CD4-positive, alpha-beta memory T cell (primary cell): ENCODE measurements around the gene CLDN22. TPM values are rescaled to one million over a fixed set of nuclear protein-coding genes. Genes with fewer than 3 reads are reported as not detected.

ENCODE experiments used
- CTCF ChIA-PET: fragments of 350-600 bp; sonication (Branson Sonifier 250); formaldehyde crosslinking; loops from one replicate; lab custom pipeline; 2021; ENCODE audit warnings: inconsistent platforms; ENCODE audit not compliant: partially characterized antibody; lab: Charles Lee
- POLR2A ChIA-PET: fragments of 350-600 bp; sonication (Branson Sonifier 250); formaldehyde crosslinking; loops from one replicate; lab custom pipeline; 2021; ENCODE audit not compliant: partially characterized antibody; lab: Charles Lee
- DNase-seq, 5 donors: peaks; one replicate each; pipeline versions ENCODE4 v3.0.0 to v3.0.0-alpha.2; 2020 to 2022; ENCODE audit warnings: mixed read lengths in 1 of 5
- H3K27ac ChIP-seq: one replicate; pipeline ENCODE4 v1.7.0; 2013; ENCODE audit warnings: low read depth, low read length
- H3K27me3 ChIP-seq: 2 replicates; pipeline ENCODE4 v1.7.0; 2013; ENCODE audit warnings: mild to moderate bottlenecking, low read length, moderate library complexity; ENCODE audit not compliant: insufficient read depth
- H3K36me3 ChIP-seq: 2 replicates; pipeline ENCODE4 v1.7.0; 2013; ENCODE audit warnings: mild to moderate bottlenecking, low read length, moderate library complexity; ENCODE audit not compliant: insufficient read depth
- H3K4me1 ChIP-seq: 2 replicates; pipeline ENCODE4 v1.7.0; 2013; ENCODE audit warnings: mild to moderate bottlenecking, low read length, moderate library complexity; ENCODE audit not compliant: insufficient read depth
- H3K4me3 ChIP-seq, 2 donors: one replicate each; pipeline ENCODE4 v1.7.0; 2013; ENCODE audit warnings: low read length in 2 of 2, mild to moderate bottlenecking in 1 of 2
- H3K9me3 ChIP-seq, 2 donors: one replicate each; pipeline ENCODE4 v1.7.0; 2013; ENCODE audit warnings: low read length in 2 of 2, control low read depth in 1 of 2; ENCODE audit not compliant: control insufficient read depth in 1 of 2
- H3K27ac Mint-ChIP-seq, 7 donors: one replicate each; pipeline ENCODE4 v1.8.0; 2020 to 2021; ENCODE audit warnings: mixed read lengths in 7 of 7, mild to moderate bottlenecking in 6 of 7, inconsistent platforms in 3 of 7, moderate library complexity in 3 of 7
- H3K27me3 Mint-ChIP-seq, 2 donors: one replicate each; pipeline ENCODE4 v1.8.0; 2020 to 2021; ENCODE audit warnings: mixed read lengths in 2 of 2
- H3K36me3 Mint-ChIP-seq, 2 donors: one replicate each; pipeline ENCODE4 v1.8.0; 2020 to 2021; ENCODE audit warnings: mixed read lengths in 2 of 2, inconsistent platforms in 1 of 2, mild to moderate bottlenecking in 1 of 2
- H3K4me1 Mint-ChIP-seq, 4 donors: one replicate each; pipeline ENCODE4 v1.8.0; 2020 to 2021; ENCODE audit warnings: mixed read lengths in 4 of 4, mild to moderate bottlenecking in 1 of 4
- H3K4me3 Mint-ChIP-seq, 8 donors: one replicate each; pipeline ENCODE4 v1.8.0; 2020 to 2021; ENCODE audit warnings: mixed read lengths in 8 of 8, mild to moderate bottlenecking in 7 of 8, moderate library complexity in 6 of 8, inconsistent platforms in 3 of 8
- H3K9me3 Mint-ChIP-seq, 8 donors: one replicate each; pipeline ENCODE4 v1.8.0; 2020 to 2021; ENCODE audit warnings: mixed read lengths in 8 of 8, mild to moderate bottlenecking in 5 of 8, inconsistent platforms in 3 of 8, moderate library complexity in 1 of 8
- intact Hi-C: fragments of 100-400 bp; cut with micrococcal nuclease; formaldehyde crosslinking; loops from one replicate; pipeline ENCODE4 v1.15.1; 2023
- polyA plus RNA-seq, 2 donors: library from polyadenylated mRNA; unstranded; fragments of 300-500 nt; fragmentation: Illumina TruSeq; gene quantifications; one replicate each; pipeline ENCODE4 v1.2.3, GENCODE V29; 2021
- total RNA-seq, 2 experiments: library from RNA; stranded (reverse); gene quantifications; one replicate each; pipeline ENCODE4 v1.2.3, GENCODE V29; 2021

CLDN22 gene
- total and polyA plus RNA-seq, 4 experiments from 2014 or later, result not detected

DNA sequence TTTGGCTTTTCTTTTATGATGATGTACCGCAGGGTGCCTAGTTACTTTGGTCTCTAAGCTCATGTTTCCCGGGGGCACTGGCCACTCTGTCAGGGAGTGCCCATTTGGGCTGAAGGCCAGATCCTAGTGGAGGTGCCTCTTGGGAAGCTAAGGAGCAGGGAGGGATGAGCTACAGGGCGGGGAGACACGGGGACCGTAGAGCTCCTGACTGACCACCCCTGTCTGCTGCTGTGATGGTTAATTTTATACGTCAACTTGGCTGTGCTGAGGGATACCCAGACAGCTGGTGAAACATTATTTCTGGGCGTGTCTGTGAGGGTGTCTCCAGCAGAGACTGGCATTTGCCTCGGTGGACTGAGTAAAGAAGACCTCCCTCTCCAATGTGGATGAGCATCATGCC lies 27.1 kb upstream of the CLDN22 start:
- Mint-ChIP-seq H3K9me3 (no peaks in the 10 kb centered on the region), H3K4me3 (no peak overlapping the region), H3K27ac (no peak overlapping the region), H3K36me3 (no peaks in the 10 kb centered on the region), H3K4me1 (peaks cover 2 to 13% (median 6%) of the 10 kb centered on the region in 4 donors), H3K27me3 (peaks cover 15 to 34% of the 10 kb centered on the region in 2 donors)
- H3K4me1 ChIP-seq, result no peaks in the 10 kb centered on the region
- ChIA-PET CTCF (interaction anchor here (1.1 kb wide), 1 partner anchor 23 kb away, joined by 3 read pairs; no protein-coding TSS in a partner anchor), POLR2A (no interaction called here)
- no peaks in the 10 kb centered on the region for H3K27me3 ChIP-seq
- H3K27ac ChIP-seq, result no peak overlapping the region
- H3K36me3 ChIP-seq, result no peaks in the 10 kb centered on the region
- DNase-seq, result no peak
- intact Hi-C loops, result no loop called here
- H3K9me3 ChIP-seq, result no peaks in the 10 kb centered on the region
- no peak overlapping the region for H3K4me3 ChIP-seq

DNA sequence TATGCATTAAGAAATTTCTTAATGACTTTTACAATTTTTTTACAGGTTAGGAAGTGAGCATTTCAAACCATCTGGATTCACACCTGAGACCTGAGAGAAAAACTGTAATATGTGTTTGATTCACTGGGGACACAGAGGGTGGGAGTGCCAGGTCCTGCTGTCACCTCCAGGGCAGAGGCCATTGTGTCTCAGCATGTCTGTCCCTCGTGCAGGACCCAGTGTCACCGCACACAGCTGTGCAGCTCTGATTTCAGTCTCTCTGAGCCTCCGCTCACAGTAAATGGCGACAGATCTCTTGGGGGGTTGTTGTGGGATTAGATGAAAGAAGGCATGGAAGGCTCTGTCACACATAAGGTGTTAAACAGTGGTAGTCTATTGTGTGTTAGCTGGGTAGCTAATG lies 25.2 kb upstream of the CLDN22 start:
- H3K36me3 Mint-ChIP-seq, result no peaks in the 10 kb centered on the region
- no peak for DNase-seq
- peaks cover 0 to 9% (median 5%) of the 10 kb centered on the region in 4 donors for H3K4me1 Mint-ChIP-seq
- ChIA-PET CTCF (no interaction called here), POLR2A (no interaction called here)
- no peak overlapping the region for H3K4me3 Mint-ChIP-seq
- H3K27me3 Mint-ChIP-seq, result peaks cover 10 to 28% of the 10 kb centered on the region in 2 donors
- H3K27me3 ChIP-seq, result no peaks in the 10 kb centered on the region
- H3K4me3 ChIP-seq, result no peak overlapping the region
- H3K36me3 ChIP-seq, result no peaks in the 10 kb centered on the region
- no peak overlapping the region for H3K27ac ChIP-seq
- H3K9me3 ChIP-seq, result no peaks in the 10 kb centered on the region
- intact Hi-C loops, result no loop called here
- H3K27ac Mint-ChIP-seq, result no peak overlapping the region
- H3K4me1 ChIP-seq, result no peaks in the 10 kb centered on the region
- peaks cover 0 to 2% (median 0%) of the 10 kb centered on the region in 8 donors for H3K9me3 Mint-ChIP-seq

DNA sequence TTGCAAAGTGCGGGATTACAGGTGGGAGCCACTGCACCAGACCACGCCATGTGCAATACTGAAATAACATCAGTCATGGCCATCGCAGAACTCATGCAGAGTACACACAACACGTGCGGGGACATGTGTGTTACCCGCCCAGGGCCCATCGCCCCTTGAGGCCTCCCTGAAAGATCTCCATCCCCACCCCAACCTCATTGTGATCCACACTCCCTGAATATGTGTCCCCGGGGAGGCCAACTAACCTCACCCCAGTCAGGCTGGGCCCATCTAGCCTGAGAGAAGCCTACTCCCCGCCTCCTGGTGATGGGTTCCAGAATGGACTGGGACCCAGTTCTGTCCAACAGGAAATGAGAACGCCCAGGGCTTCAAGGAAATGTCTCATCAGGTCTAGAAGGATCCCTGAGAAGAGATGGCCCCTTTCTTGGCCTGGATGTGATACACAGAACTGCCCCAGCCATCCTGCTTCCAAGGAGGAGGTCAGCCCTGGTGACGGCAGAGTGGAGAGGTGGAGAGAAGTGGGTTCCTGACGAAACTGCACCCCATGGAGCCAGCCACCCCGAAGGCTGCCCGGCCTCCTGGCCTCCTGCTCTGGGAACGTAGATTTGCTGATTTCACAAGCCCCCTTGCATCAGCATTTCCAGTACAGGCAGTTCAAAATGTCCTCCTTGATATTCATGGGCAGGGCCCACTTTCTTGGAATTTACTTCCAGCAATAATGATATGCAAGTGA lies 24.6 kb upstream of the CLDN22 start:
- H3K4me1 Mint-ChIP-seq, result peaks cover 0 to 9% (median 5%) of the 10 kb centered on the region in 4 donors

DNA sequence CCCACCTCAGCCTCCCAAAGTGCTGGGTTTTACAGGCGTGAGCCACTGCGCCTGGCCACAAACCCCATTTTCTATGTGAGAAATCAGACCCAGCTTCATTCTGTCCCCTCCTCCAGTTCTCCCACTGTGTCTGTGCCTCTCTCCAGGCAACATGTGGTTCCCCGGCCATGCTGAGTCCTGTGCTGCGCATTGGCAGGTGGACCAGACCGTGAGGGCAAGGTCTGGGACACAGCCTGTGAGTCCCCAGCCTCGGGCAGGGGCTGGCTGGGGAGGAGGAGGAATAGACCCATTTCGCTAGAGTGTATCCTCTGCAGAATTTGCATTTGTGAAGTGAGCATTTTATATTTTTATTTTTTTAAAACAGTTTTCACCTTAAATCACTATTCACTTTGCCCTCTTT lies 23.7 kb upstream of the CLDN22 start:
- Mint-ChIP-seq H3K4me3 (no peak overlapping the region), H3K36me3 (no peaks in the 10 kb centered on the region), H3K27me3 (peaks cover 10 to 23% of the 10 kb centered on the region in 2 donors), H3K4me1 (peaks cover 0 to 3% (median under 1%) of the 10 kb centered on the region in 4 donors), H3K9me3 (peaks cover 0 to 2% (median 0%) of the 10 kb centered on the region in 8 donors), H3K27ac (no peak overlapping the region)
- Histone ChIP-seq H3K36me3 (no peaks in the 10 kb centered on the region), H3K4me1 (no peaks in the 10 kb centered on the region), H3K27ac (no peak overlapping the region), H3K9me3 (no peaks in the 10 kb centered on the region), H3K27me3 (no peaks in the 10 kb centered on the region), H3K4me3 (no peak overlapping the region)
- DNase-seq, result no peak
- POLR2A ChIA-PET, result no interaction called here
- CTCF ChIA-PET, result no interaction called here
- intact Hi-C loops, result no loop called here

More for the DNA sequence above, 24.6 kb upstream of the CLDN22 start:
- POLR2A ChIA-PET, result no interaction called here
- Mint-ChIP-seq H3K27ac (no peak overlapping the region), H3K27me3 (peaks cover 10 to 28% of the 10 kb centered on the region in 2 donors), H3K4me3 (no peak overlapping the region), H3K9me3 (peaks cover 0 to 2% (median 0%) of the 10 kb centered on the region in 8 donors), H3K36me3 (no peaks in the 10 kb centered on the region)
- no peak overlapping the region for H3K27ac ChIP-seq
- intact Hi-C loops, result no loop called here
- no peak for DNase-seq
- no peaks in the 10 kb centered on the region for H3K27me3 ChIP-seq
- no peaks in the 10 kb centered on the region for H3K9me3 ChIP-seq
- H3K4me1 ChIP-seq, result no peaks in the 10 kb centered on the region
- no peak overlapping the region for H3K4me3 ChIP-seq
- CTCF ChIA-PET, result no interaction called here
- H3K36me3 ChIP-seq, result no peaks in the 10 kb centered on the region

DNA sequence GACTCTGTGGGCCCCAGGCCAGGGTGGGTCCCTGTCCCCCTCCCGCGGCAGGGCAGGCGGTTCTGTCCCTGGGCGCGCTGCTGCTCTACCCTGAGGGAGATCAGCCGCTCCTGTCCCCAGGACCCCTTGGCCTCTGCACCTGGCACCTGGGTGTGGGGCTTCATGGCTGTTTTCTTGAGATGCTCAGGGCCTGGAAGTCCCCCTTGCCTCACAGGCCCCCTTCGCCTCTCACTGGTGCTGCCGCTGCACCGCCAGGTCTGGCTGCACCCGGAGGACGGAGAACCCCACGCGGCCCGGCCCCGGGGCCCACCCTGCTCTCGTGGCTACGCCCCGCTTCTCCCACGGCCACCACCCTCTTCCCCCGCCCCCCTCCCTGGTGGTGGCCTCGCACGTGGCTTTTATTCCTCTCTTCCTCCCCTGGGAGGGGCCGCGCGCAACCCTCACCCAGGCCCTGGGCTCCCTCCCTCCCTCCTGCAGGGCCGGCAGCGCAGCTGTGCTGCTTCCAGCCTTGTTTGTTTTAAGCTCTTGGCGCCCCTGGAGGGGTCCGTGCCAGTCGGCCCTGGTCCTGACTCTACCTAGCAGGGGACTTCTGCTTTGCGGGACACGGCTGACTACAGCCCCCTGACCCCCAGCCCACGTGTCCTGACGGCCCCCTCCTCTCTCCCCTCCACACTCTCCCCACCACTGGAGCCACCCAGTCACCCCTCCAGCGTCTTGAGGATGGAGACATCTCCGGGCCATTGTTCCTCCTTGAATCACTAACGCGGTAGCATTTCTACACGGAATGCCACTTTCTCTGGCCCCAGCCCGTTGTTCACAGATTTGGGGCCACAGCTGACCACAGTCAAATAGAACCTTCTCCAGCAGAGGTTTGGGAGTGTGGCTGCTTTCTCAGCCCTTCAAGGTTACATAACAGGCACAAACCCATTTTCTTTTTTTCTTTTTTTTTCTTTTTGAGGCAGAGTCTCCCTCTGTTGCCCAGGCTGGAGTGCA lies 22.8 kb upstream of the CLDN22 start:
- CTCF ChIA-PET, result no interaction called here
- no peaks in the 10 kb centered on the region for H3K27me3 ChIP-seq
- Mint-ChIP-seq H3K27me3 (peaks cover 10 to 20% of the 10 kb centered on the region in 2 donors), H3K27ac (no peak overlapping the region), H3K4me1 (peaks cover 0 to 2% (median 0%) of the 10 kb centered on the region in 4 donors), H3K36me3 (no peaks in the 10 kb centered on the region), H3K9me3 (peaks cover 0 to 2% (median 0%) of the 10 kb centered on the region in 8 donors), H3K4me3 (peak overlapping the region in 6 of 8 donors; percentile 9 to 43 (median 30))
- no peaks in the 10 kb centered on the region for H3K36me3 ChIP-seq
- H3K27ac ChIP-seq, result no peak overlapping the region
- no peaks in the 10 kb centered on the region for H3K4me1 ChIP-seq
- DNase-seq, result no peak
- H3K4me3 ChIP-seq, result no peak overlapping the region
- H3K9me3 ChIP-seq, result no peaks in the 10 kb centered on the region
- intact Hi-C loops, result no loop called here
- POLR2A ChIA-PET, result no interaction called here

DNA sequence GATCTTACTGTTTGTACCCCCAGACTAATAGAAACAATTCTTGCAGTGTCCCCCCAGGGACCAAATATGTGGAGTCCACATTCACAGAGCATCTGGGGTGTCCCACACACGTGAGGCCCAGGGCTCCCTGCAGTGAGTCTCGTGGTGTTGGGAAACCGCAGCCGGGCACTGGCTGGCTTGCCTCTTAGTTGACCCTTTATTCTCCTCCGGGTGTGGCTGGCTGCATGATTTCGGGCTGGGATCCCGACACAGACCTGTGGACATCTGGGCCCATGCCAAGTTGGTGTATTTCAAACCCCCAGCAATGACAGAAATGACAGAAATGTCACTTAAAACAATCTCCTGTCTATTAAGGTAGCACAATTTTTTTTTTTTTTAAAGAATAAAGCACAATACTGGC lies 17.8 kb upstream of the CLDN22 start:
- Histone ChIP-seq H3K4me3 (no peak overlapping the region), H3K4me1 (no peaks in the 10 kb centered on the region), H3K9me3 (no peaks in the 10 kb centered on the region), H3K27me3 (no peaks in the 10 kb centered on the region), H3K27ac (no peak overlapping the region), H3K36me3 (no peaks in the 10 kb centered on the region)
- H3K36me3 Mint-ChIP-seq, result no peaks in the 10 kb centered on the region
- ChIA-PET CTCF (no interaction called here), POLR2A (no interaction called here)
- peaks cover 4 to 8% of the 10 kb centered on the region in 2 donors for H3K27me3 Mint-ChIP-seq
- no peak overlapping the region for H3K27ac Mint-ChIP-seq
- no peak overlapping the region for H3K4me3 Mint-ChIP-seq
- H3K4me1 Mint-ChIP-seq, result peaks cover 0 to 6% (median 0%) of the 10 kb centered on the region in 4 donors
- no peak for DNase-seq
- peaks cover 0 to 2% (median 0%) of the 10 kb centered on the region in 8 donors for H3K9me3 Mint-ChIP-seq
- intact Hi-C loops, result no loop called here

DNA sequence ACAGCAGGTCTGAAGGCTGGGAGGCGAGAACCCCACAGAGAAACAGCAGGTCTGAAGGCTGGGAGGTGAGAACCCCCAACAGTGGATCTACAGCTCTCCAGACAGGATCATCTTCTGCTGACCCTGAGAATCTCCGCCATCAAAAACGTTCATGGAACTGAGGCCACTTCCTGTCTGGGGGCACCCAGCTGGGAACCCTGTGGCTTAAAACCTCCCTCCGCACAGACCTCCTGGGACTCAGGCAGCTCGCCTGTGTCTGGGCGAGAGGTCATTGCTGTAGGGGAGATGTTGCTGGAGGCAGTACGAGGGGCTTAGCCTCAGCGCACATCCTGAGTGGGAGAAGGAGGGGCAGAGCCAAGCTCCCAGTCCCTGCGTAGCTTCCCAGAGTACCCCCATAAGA lies 17.3 kb upstream of the CLDN22 start:
- Histone ChIP-seq H3K27ac (no peak overlapping the region), H3K27me3 (no peaks in the 10 kb centered on the region), H3K4me1 (no peaks in the 10 kb centered on the region), H3K36me3 (no peaks in the 10 kb centered on the region), H3K4me3 (no peak overlapping the region), H3K9me3 (no peaks in the 10 kb centered on the region)
- Mint-ChIP-seq H3K4me3 (no peak overlapping the region), H3K27me3 (peaks cover 4 to 8% of the 10 kb centered on the region in 2 donors), H3K4me1 (peaks cover 0 to 6% (median 0%) of the 10 kb centered on the region in 4 donors), H3K27ac (no peak overlapping the region), H3K9me3 (peaks cover 0 to 2% (median 0%) of the 10 kb centered on the region in 8 donors), H3K36me3 (no peaks in the 10 kb centered on the region)
- intact Hi-C loops, result no loop called here
- ChIA-PET CTCF (no interaction called here), POLR2A (no interaction called here)
- no peak for DNase-seq
